Body of pancreas (tissue), 4 donors: Measurements from ENCODE around the gene PRKAG2. TPM values are rescaled to one million over a fixed set of nuclear protein-coding genes. Genes with fewer than 3 reads are reported as not detected.

ENCODE experiments used
- ATAC-seq: fragments of 150-250 bp; one replicate; pipeline ENCODE4 v1.9.1; 2016
- DNase-seq, 4 donors: peaks; one replicate each; pipeline ENCODE4 v3.0.0-alpha.2; 2019
- H3K27ac ChIP-seq, 4 donors: fragments of 200-600 bp; sonication (generic); 1 replicate in 3 of 4; 2 replicates in 1 of 4; pipeline versions ENCODE4 v1.5.1 to v1.6.1; 2016 to 2019; ENCODE audit warnings: mild to moderate bottlenecking in 1 of 4, mixed read lengths in 1 of 4, moderate library complexity in 1 of 4
- H3K27me3 ChIP-seq, 2 donors: fragments of 200-600 bp; sonication (generic); one replicate each; pipeline ENCODE4 v1.6.0; 2016; ENCODE audit warnings: mild to moderate bottlenecking in 1 of 2
- H3K36me3 ChIP-seq, 2 donors: fragments of 200-600 bp; sonication (generic); replicated peaks in 1 of 2; 2 replicates each; pipeline ENCODE4 v1.5.1; 2016; ENCODE audit warnings: low read depth in 2 of 2; ENCODE audit not compliant: insufficient read depth in 1 of 2
- H3K4me1 ChIP-seq: fragments of 200-600 bp; sonication (generic); one replicate; pipeline ENCODE4 v1.6.0; 2016
- H3K4me3 ChIP-seq, 2 donors: fragments of 200-600 bp; sonication (generic); 1 replicate in 1 of 2; 2 replicates in 1 of 2; pipeline ENCODE4 v1.5.1; 2016 to 2019
- H3K9me3 ChIP-seq, 3 donors: fragments of 200-600 bp; sonication (generic); 1 replicate in 2 of 3; 2 replicates in 1 of 3; pipeline ENCODE4 v1.5.1; 2016
- POLR2A ChIP-seq, 3 donors: fragments of 450-650 bp; IDR thresholded peaks; one replicate each; pipeline ENCODE4 v1.6.1; 2016; ENCODE audit warnings: antibody characterized with exemption in 3 of 3, mild to moderate bottlenecking in 2 of 3
- WGBS, 2 donors: methylation state at CpG; one replicate each; pipeline ENCODE4 v1.1.5; 2017; 5-methylcytosine and 5-hydroxymethylcytosine counted together
- intact Hi-C: fragments of 100-400 bp; cut with DNase I; formaldehyde crosslinking; loops from one replicate; pipeline ENCODE4 v1.15.1; 2023
- total RNA-seq, 2 donors: library from RNA; depleted of rRNA; stranded (reverse); fragments of >200 nt; gene quantifications; one replicate each; pipeline ENCODE4 v1.1.0, GENCODE V29; 2016
- TF ChIP-seq, protein P1 (sequence below), 7 experiments: fragments of 450-650 bp in 4 of 7; fragments of 200-600 bp in 3 of 7; sonication (generic) in 3 of 7; IDR thresholded peaks; one replicate each; pipeline ENCODE4 v1.5.1; 2016 to 2019; ENCODE audit warnings: antibody characterized with exemption in 7 of 7

PRKAG2 gene
- total RNA-seq, 2 donors from 2014 or later = 9.9 to 24.4 TPM

DNA sequence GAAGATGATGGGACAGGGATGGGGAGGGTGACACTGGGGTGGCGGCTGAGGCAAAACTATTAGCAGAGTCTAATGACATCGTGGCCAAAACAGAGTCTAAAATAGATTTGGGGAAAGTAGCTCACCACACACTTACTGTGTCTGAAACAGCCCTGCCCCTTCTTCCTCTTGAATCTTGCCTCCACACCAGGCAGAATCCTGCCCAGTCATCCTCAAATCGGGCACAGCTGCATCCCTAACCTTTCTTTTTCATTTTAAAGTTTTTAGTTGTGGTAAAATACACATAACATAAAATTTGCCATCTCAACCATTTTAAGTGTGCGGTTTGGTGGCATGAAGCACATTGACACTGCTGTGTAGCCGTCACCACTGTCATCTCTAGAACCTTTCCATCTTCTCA lies 90.0 kb downstream of the PRKAG2 start:
- Histone ChIP-seq H3K4me1 (peaks cover 19% of the 10 kb centered on the region), H3K27me3 (no peaks in the 10 kb centered on the region), H3K27ac (no peak overlapping the region), H3K9me3 (no peaks in the 10 kb centered on the region), H3K36me3 (no peaks in the 10 kb centered on the region), H3K4me3 (no peak overlapping the region)
- intact Hi-C loops = loop anchor here (10.0 kb wide), 2 partner anchors 78 to 148 kb away; no protein-coding TSS in a partner anchor
- DNase-seq = no peak
- ATAC-seq = no peak
- 87 to 88% methylated on average over 5 of the region's 5 CpGs for WGBS, 2 donors
- no peak for TF ChIP-seq POLR2A (IDR thresholded peaks at IDR 0.05)
- TF ChIP-seq, protein P1, sequence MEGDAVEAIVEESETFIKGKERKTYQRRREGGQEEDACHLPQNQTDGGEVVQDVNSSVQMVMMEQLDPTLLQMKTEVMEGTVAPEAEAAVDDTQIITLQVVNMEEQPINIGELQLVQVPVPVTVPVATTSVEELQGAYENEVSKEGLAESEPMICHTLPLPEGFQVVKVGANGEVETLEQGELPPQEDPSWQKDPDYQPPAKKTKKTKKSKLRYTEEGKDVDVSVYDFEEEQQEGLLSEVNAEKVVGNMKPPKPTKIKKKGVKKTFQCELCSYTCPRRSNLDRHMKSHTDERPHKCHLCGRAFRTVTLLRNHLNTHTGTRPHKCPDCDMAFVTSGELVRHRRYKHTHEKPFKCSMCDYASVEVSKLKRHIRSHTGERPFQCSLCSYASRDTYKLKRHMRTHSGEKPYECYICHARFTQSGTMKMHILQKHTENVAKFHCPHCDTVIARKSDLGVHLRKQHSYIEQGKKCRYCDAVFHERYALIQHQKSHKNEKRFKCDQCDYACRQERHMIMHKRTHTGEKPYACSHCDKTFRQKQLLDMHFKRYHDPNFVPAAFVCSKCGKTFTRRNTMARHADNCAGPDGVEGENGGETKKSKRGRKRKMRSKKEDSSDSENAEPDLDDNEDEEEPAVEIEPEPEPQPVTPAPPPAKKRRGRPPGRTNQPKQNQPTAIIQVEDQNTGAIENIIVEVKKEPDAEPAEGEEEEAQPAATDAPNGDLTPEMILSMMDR (IDR thresholded peaks at IDR 0.05) = no peak

DNA sequence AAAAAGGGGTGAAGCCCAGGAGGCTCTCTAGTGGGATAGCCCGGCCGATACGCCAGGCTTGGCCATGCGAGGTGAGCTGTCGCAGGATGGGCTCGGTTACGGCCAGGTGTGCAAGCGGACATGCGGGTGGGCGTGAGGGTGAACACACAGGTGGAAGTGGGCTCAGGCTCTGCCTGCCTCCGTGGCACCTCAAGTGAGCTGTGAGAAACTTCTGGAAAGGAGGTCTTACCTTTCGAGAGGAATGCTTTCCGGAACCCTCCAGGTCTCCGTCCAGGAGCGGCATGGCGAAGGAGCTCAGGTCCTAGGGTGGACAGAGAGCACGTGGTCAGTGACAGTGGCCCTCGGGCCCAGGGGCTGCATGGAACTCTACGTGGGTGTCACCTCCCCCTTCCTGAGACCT lies 90.7 kb downstream of the PRKAG2 start:
- no peak overlapping the region for H3K4me3 ChIP-seq
- H3K36me3 ChIP-seq = no peaks in the 10 kb centered on the region
- peaks cover 19% of the 10 kb centered on the region for H3K4me1 ChIP-seq
- ATAC-seq (no peak), DNase-seq (no peak)
- 93 to 97% methylated on average over 13 to 19 of the region's 19 CpGs for WGBS, 2 donors
- H3K9me3 ChIP-seq = no peaks in the 10 kb centered on the region
- TF ChIP-seq, protein P1 (IDR thresholded peaks at IDR 0.05) = no peak
- no peak for TF ChIP-seq POLR2A (IDR thresholded peaks at IDR 0.05)
- H3K27ac ChIP-seq = no peak overlapping the region
- intact Hi-C loops = loop anchor here (10.0 kb wide), 2 partner anchors 79 to 149 kb away; no protein-coding TSS in a partner anchor
- no peaks in the 10 kb centered on the region for H3K27me3 ChIP-seq

DNA sequence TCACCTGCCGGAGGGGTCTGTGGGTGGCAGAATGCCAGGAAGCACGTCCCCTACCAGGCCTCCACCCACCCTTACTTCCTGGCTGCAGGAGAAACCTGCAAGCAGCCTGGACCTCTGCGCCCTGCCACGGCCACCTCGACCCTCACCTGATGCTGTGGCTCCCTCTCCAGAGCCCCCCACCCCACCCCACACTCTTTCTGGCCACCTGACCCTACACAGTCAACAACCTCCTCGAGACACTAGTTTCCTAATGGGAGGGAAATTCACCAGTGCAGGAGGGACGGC lies 91.3 kb downstream of the PRKAG2 start:
- intact Hi-C loops = loop anchor here (10.0 kb wide), 2 partner anchors 79 to 149 kb away; no protein-coding TSS in a partner anchor
- Histone ChIP-seq H3K27ac (no peak overlapping the region), H3K4me1 (peaks cover 19% of the 10 kb centered on the region), H3K36me3 (no peaks in the 10 kb centered on the region), H3K27me3 (no peaks in the 10 kb centered on the region), H3K4me3 (no peak overlapping the region), H3K9me3 (no peaks in the 10 kb centered on the region)
- DNase-seq = no peak
- TF ChIP-seq, protein P1 (IDR thresholded peaks at IDR 0.05) = no peak
- no peak for TF ChIP-seq POLR2A (IDR thresholded peaks at IDR 0.05)
- 78 to 83% methylated on average over 7 of the region's 7 CpGs for WGBS, 2 donors
- ATAC-seq = no peak

DNA sequence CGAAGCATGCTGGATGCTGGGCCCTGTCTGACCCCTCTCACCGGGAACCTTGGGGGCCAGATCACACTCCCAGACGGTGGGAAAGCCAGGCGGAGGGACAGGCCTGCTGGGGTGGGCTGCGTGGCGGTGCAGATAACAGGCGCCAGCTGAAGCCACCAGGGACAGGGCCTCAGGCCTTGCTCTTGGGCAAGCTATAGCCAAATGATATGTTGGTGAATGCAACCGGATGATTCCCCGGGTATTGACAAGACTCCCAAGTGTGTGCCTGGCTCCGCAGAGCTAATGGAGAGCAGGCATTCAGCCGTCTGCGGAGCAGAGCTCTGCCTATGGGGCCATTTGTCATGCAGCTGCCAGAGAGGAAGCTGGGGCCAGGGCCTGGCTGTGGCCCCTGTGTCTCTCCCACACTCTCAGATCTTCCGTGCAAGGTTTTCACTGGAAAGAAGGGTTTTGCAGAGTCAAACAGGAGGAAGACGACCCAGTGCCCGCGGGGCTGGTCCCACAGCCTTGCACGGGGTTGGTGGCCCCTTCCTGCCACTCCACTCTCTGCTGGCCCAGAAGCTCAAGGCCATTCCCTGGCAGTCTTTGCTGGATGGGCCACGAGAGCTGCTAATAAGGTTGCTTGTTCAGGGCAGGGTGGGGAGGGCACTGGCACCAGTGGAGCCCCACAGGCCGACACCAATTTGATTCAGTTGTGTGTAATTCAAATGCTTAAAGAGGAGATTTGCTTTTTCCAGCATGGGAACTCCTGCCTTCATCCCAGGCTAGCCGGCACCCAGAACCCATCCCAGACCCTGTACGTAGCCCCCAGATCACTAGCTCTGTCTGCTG lies 91.8 kb downstream of the PRKAG2 start:
- intact Hi-C loops = loop anchor here (10.0 kb wide), 2 partner anchors 80 to 150 kb away; no protein-coding TSS in a partner anchor
- no peak overlapping the region for H3K4me3 ChIP-seq
- ATAC-seq (no peak), DNase-seq (peak in 1 of 4 donors; percentile 47)
- no peaks in the 10 kb centered on the region for H3K9me3 ChIP-seq
- WGBS, 2 donors = 65 to 73% methylated on average over 7 to 20 of the region's 21 CpGs
- H3K4me1 ChIP-seq = peaks cover 19% of the 10 kb centered on the region
- TF ChIP-seq, protein P1 (IDR thresholded peaks at IDR 0.05) = no peak
- TF ChIP-seq POLR2A (IDR thresholded peaks at IDR 0.05) = no peak
- no peaks in the 10 kb centered on the region for H3K36me3 ChIP-seq
- no peaks in the 10 kb centered on the region for H3K27me3 ChIP-seq
- no peak overlapping the region for H3K27ac ChIP-seq
